HL-60/S4 treated with retinoic acid at 250 ng/mL for 4 days and 3 days (cell line): ENCODE data around the gene SLC25A25.

Source experiments
- in situ Hi-C: fragments of 300-500 bp; cut with MboI; formaldehyde crosslinking; loops from 2 replicates; pipeline ENCODE4 v1.7.0; 2022; ENCODE audit warnings: low sequenced_read_pairs

SLC25A25 gene

GRCh38 chr9:128096616-128097536, 28.8 kb downstream of the SLC25A25 start:
- in situ Hi-C loops, result no loop called here

GRCh38 chr9:128097543-128098296, 29.7 kb downstream of the SLC25A25 start:
- in situ Hi-C loops, result no loop called here

GRCh38 chr9:128098297-128099230, 30.5 kb downstream of the SLC25A25 start:
- in situ Hi-C loops, result no loop called here

- in situ Hi-C loops, result no loop called here
Observed at GRCh38 chr9:128099231-128099931, 31.3 kb downstream of the SLC25A25 start.

GRCh38 chr9:128099932-128100491, 32.0 kb downstream of the SLC25A25 start:
- in situ Hi-C loops, result no loop called here

GRCh38 chr9:128100581-128100980, 32.5 kb downstream of the SLC25A25 start:
- in situ Hi-C loops, result no loop called here

DNA sequence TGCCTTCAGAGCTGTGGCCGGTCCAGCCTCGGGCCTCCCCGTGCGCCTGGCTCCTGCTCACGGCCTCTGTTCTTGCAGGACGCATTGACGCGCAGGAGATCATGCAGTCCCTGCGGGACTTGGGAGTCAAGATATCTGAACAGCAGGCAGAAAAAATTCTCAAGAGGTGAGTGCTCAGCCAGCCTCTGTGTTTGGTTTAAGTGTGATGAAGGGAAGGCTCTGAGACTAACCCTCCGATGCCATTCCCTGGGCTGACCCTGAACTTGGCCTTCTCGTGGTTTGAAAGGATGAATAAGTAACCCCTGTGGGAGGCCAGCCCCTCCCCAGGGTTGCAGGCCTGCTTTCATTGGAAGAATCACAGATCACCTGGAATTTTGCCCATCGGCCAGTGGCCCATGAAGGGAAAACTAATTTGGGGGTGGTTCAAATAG, 33.2 kb downstream of the SLC25A25 start:
- in situ Hi-C loops, result no loop called here

GRCh38 chr9:128101690-128102089, 33.7 kb downstream of the SLC25A25 start:
- in situ Hi-C loops, result no loop called here

DNA sequence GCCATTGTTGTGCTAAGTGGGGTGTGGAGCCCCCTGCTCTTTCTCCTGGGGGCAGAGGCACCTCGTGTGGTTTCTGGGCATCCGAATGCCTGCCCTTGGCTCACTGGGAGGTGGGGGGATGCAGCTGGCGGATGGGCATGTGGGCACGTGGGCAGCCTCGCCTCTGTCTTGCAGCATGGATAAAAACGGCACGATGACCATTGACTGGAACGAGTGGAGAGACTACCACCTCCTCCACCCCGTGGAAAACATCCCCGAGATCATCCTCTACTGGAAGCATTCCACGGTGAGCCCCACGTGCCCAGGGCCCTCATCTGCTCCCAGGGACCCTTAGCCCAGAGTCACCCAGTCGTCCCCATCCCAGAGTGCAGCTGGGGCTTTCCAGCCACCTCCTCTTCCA, 34.2 kb downstream of the SLC25A25 start:
- in situ Hi-C loops, result no loop called here

DNA sequence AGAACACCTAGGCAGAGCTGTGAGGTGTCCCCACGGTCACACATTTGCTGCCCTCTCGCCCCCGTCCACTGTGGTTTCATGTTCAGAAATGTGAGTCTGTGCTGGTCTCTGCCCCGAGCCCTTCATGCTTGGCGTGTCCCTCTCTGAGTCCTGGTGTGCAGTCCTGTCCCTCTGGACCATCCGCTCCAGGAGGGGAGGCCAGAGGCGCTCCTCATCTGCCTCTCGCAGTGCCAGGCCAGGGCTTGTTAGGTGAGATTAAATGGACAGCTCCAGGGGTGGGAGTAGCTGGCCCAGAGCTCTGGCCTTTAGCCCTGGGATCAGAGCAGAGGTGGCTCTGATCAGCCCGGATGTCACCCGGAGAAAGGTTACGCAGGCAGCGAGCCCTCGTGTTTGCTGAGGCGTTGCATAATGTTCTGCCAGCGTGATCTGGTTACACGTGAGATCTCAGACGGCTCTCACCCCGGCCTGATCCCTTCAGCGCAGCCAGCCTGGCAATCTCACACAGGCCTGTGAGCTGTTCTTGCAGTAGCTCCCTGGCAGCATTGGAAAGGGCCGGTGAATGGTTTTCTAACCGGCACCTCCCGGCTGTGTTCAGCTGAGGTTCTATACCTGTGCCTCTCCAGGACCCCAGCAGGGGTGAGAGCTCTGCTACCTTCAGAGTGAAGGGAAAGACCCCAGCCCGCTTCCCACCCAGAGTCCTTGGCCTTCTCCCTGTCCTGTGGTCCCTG, 35.0 kb downstream of the SLC25A25 start:
- in situ Hi-C loops, result no loop called here

- in situ Hi-C loops, result no loop called here
Observed at GRCh38 chr9:128103589-128103962, 35.5 kb downstream of the SLC25A25 start.

- in situ Hi-C loops, result no loop called here
Observed at GRCh38 chr9:128104171-128104618, 36.2 kb downstream of the SLC25A25 start.

DNA sequence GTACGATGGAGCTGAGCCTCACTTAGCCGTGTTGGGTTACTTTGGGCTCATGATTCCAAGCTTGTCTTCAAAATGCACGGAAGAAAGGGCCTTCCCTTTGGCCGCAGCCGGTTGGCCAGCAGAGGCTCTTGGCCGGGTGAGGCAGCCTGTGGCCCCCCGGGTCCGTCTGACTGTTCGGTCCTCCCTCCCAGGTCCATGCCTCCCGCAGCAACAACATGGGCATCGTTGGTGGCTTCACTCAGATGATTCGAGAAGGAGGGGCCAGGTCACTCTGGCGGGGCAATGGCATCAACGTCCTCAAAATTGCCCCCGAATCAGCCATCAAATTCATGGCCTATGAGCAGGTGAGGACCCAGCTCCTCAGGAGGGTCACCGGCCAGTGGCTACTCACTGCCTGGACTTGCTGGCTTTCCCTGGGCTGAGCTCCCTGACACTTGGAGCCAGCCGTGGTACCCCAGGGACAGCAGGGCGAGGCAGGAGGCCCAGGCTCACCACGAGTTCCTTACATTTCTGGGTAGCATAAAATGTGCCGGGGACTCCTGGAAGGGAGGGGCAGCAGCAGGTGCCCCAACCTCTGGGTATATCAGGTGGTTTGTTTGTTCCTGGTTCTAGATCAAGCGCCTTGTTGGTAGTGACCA, 37.6 kb downstream of the SLC25A25 start:
- in situ Hi-C loops, result no loop called here

DNA sequence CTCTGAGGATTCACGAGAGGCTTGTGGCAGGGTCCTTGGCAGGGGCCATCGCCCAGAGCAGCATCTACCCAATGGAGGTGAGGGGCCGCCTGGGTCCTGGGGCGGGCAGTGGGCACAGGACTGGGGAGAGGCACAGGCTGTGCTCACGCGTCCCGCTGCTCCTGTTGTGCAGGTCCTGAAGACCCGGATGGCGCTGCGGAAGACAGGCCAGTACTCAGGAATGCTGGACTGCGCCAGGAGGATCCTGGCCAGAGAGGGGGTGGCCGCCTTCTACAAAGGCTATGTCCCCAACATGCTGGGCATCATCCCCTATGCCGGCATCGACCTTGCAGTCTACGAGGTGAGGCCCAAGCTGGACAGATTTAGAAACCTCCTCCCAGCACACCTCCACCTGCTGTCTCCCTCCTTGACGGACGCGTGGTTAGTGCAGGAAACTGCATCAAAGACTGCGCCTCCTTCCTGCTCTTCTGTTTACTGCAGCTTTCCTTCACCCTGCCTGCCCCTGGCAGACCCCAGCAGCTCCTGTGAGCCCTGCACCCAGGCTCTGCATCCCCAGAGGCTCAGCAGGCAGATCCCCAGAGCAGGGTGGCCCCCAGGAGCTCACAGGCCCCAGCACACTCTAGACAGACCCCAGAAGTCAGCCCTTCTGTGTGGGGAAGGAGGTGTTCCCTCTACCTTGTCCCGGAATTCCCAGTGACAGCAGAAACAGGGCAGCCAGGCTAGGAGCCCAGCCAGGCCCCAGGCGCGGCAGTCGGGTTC, 38.3 kb downstream of the SLC25A25 start:
- in situ Hi-C loops, result no loop called here

GRCh38 chr9:128106940-128107467, 39.0 kb downstream of the SLC25A25 start:
- in situ Hi-C loops, result no loop called here

GRCh38 chr9:128107468-128108268, 39.6 kb downstream of the SLC25A25 start:
- in situ Hi-C loops, result no loop called here
